A549 (cell line): ENCODE data around the gene NAA16. TPM values are rescaled to one million over a fixed set of nuclear protein-coding genes. Genes with fewer than 3 reads are reported as not detected.
A peak's percentile ranks its signal among the peaks of the same experiment; 100 is the strongest.

ENCODE experiments used
- ATAC-seq, 2 experiments: fragments of 200-7000 bp in 1 of 2; fragments of >200 bp in 1 of 2; cut with Nextera tagmentation in 1 of 2; cut with Tn5 transposase in 1 of 2; 3 replicates each; pipeline versions ENCODE4 v1.8.0 to v1.9.1; 2018 to 2020; ENCODE audit warnings: mild to moderate bottlenecking in 1 of 2, moderate library complexity in 1 of 2
- CTCF ChIA-PET: fragments of 300-600 bp; sonication (Branson Sonifier 250); formaldehyde crosslinking; extraction: SDS; loops from one replicate; lab custom pipeline; 2021; ENCODE audit warnings: antibody characterized with exemption, inconsistent platforms; lab: Yijun Ruan, JAX
- POLR2A ChIA-PET: fragments of 350-600 bp; formaldehyde crosslinking; extraction: SDS; loops from one replicate; lab custom pipeline; 2021; ENCODE audit warnings: antibody characterized with exemption, inconsistent platforms; lab: Yijun Ruan, JAX
- DNase-seq, 2 experiments: peaks; one replicate each; pipeline versions ENCODE4 v3.0.0 to v3.0.0-alpha.2; 2011 to 2016; ENCODE audit warnings: low read depth in 1 of 2, low spot score in 1 of 2
- FAIRE-seq: peaks from 2 replicates; lab custom pipeline; 2011; peaks lifted over from hg19 to GRCh38; lab: Jason Lieb, UNC
- H3K27ac ChIP-seq, 2 experiments: fragments of >200 bp; sonication (Bioruptor Twin); formaldehyde crosslinking; 3 replicates each; pipeline ENCODE4 v1.5.1; 2016 to 2017
- H3K4me1 ChIP-seq: fragments of >200 bp; sonication (Bioruptor Twin); formaldehyde crosslinking; 3 replicates; pipeline ENCODE4 v1.6.1; 2016
- H3K4me2 ChIP-seq: fragments of >200 bp; sonication (Bioruptor Twin); formaldehyde crosslinking; 3 replicates; pipeline ENCODE4 v1.6.1; 2016
- H3K4me3 ChIP-seq: fragments of >200 bp; sonication (Bioruptor Twin); formaldehyde crosslinking; 3 replicates; pipeline ENCODE4 v1.5.1; 2016
- H3K9me3 ChIP-seq: fragments of >200 bp; sonication (Bioruptor Twin); formaldehyde crosslinking; 3 replicates; pipeline ENCODE4 v1.6.1; 2016
- ATOH8 ChIP-seq: fragments of 250-450 bp; sonication (Bioruptor Pico); IDR thresholded peaks from 2 replicates; pipeline ENCODE4 v1.5.0; 2020; ENCODE audit warnings: low read depth, mild to moderate bottlenecking, moderate library complexity
- BCL3 ChIP-seq: fragments of >200 bp; sonication (Bioruptor Twin); formaldehyde crosslinking; IDR thresholded peaks from 3 replicates; pipeline ENCODE4 v1.6.1; 2016
- BHLHE40 ChIP-seq: IDR thresholded peaks from 2 replicates; pipeline ENCODE4 v1.6.1; 2012; ENCODE audit warnings: low read depth, low read length, inconsistent platforms
- CBX2 ChIP-seq: fragments of 200-600 bp; sonication (generic); IDR thresholded peaks from 2 replicates; pipeline ENCODE4 v1.6.1; 2016; ENCODE audit warnings: low read depth, mild to moderate bottlenecking, borderline replicate concordance
- CEBPB ChIP-seq, 2 experiments: fragments of >200 bp in 1 of 2; sonication (Bioruptor Twin) in 1 of 2; formaldehyde crosslinking in 1 of 2; IDR thresholded peaks; 2 replicates each; pipeline ENCODE4 v1.6.1; 2012 to 2016
- CHD2 ChIP-seq: fragments of 150-350 bp; IDR thresholded peaks from 2 replicates; pipeline ENCODE4 v1.6.1; 2014; ENCODE audit warnings: low read length; ENCODE audit not compliant: partially characterized antibody
- CHD4 ChIP-seq: fragments of 200-600 bp; sonication (generic); IDR thresholded peaks from 2 replicates; pipeline ENCODE4 v1.6.1; 2016; ENCODE audit warnings: antibody characterized with exemption, mild to moderate bottlenecking, borderline replicate concordance
- E2F6 ChIP-seq: IDR thresholded peaks from 2 replicates; pipeline ENCODE4 v1.6.1; 2012; ENCODE audit warnings: low read depth, borderline replicate concordance
- EP300 ChIP-seq, 2 experiments: fragments of >200 bp; sonication (Bioruptor Twin); formaldehyde crosslinking; IDR thresholded peaks; 2 replicates in 1 of 2; 3 replicates in 1 of 2; pipeline ENCODE4 v1.6.1; 2016 to 2017
- FOSB ChIP-seq: fragments of 250-450 bp; sonication (Bioruptor Pico); IDR thresholded peaks from 2 replicates; pipeline ENCODE4 v1.5.0; 2020; ENCODE audit warnings: mild to moderate bottlenecking, moderate library complexity
- FOSL2 ChIP-seq, 2 experiments: fragments of 450-650 bp in 1 of 2; fragments of >200 bp in 1 of 2; sonication (Bioruptor Twin) in 1 of 2; formaldehyde crosslinking; IDR thresholded peaks; 2 replicates each; pipeline versions ENCODE4 v1.5.0 to v1.6.1; 2016 to 2020; ENCODE audit warnings: mild to moderate bottlenecking in 1 of 2, moderate library complexity in 1 of 2
- FOXS1 ChIP-seq: fragments of 250-450 bp; sonication (Bioruptor Pico); IDR thresholded peaks from 2 replicates; pipeline ENCODE4 v1.5.0; 2020; ENCODE audit warnings: mild to moderate bottlenecking, moderate library complexity
- GATA3 ChIP-seq: IDR thresholded peaks from 2 replicates; pipeline ENCODE4 v1.6.1; 2012; ENCODE audit warnings: borderline replicate concordance
- HDAC2 ChIP-seq: fragments of 200-600 bp; sonication (generic); IDR thresholded peaks from 2 replicates; pipeline ENCODE4 v1.6.1; 2016
- HEYL ChIP-seq: fragments of 250-450 bp; sonication (Bioruptor Pico); IDR thresholded peaks from 2 replicates; pipeline ENCODE4 v1.8.0; 2021; ENCODE audit warnings: mild to moderate bottlenecking, moderate library complexity
- HOXB13 ChIP-seq: fragments of 250-450 bp; sonication (Bioruptor Pico); IDR thresholded peaks from 2 replicates; pipeline ENCODE4 v1.5.0; 2020; ENCODE audit warnings: low read depth, mild to moderate bottlenecking, moderate library complexity
- HOXB5 ChIP-seq: fragments of 250-450 bp; sonication (Bioruptor Pico); IDR thresholded peaks from 2 replicates; pipeline ENCODE4 v1.5.0; 2020; ENCODE audit warnings: mild to moderate bottlenecking, moderate library complexity
- JUN ChIP-seq, 2 experiments: fragments of >200 bp; sonication (Bioruptor Twin); formaldehyde crosslinking; IDR thresholded peaks; 2 replicates in 1 of 2; 3 replicates in 1 of 2; pipeline ENCODE4 v1.6.1; 2016 to 2017
- JUNB ChIP-seq: fragments of >200 bp; sonication (Bioruptor Twin); formaldehyde crosslinking; IDR thresholded peaks from 2 replicates; pipeline ENCODE4 v1.6.1; 2016
- KDM1A ChIP-seq: fragments of 200-600 bp; sonication (generic); IDR thresholded peaks from 2 replicates; pipeline ENCODE4 v1.6.1; 2016; ENCODE audit warnings: low read depth, mild to moderate bottlenecking
- KDM5A ChIP-seq: fragments of 200-600 bp; sonication (generic); IDR thresholded peaks from 2 replicates; pipeline ENCODE4 v1.6.1; 2016; ENCODE audit warnings: antibody characterized with exemption, mild to moderate bottlenecking
- MAX ChIP-seq: IDR thresholded peaks from 2 replicates; pipeline ENCODE4 v1.6.1; 2012
- MYC ChIP-seq: IDR thresholded peaks from 2 replicates; pipeline ENCODE4 v1.6.1; 2012; ENCODE audit warnings: mild to moderate bottlenecking, inconsistent platforms, low read length, improper control_type of control experiment, borderline replicate concordance
- NFE2L2 ChIP-seq: fragments of 150-350 bp; conservative IDR thresholded peaks from 2 replicates; pipeline ENCODE4 v1.6.1; 2014; ENCODE audit warnings: low read length
- NPAS2 ChIP-seq: fragments of 250-450 bp; sonication (Bioruptor Pico); IDR thresholded peaks from 2 replicates; pipeline ENCODE4 v1.8.0; 2022; ENCODE audit warnings: mild to moderate bottlenecking, moderate library complexity, borderline replicate concordance
- NR3C1 ChIP-seq: fragments of >200 bp; sonication (Bioruptor Twin); formaldehyde crosslinking; IDR thresholded peaks from 3 replicates; pipeline ENCODE4 v1.6.1; 2017
- POLR2A ChIP-seq: IDR thresholded peaks from 2 replicates; pipeline ENCODE4 v1.6.1; 2012; ENCODE audit warnings: mild to moderate bottlenecking, low read length
- RCOR1 ChIP-seq: fragments of 150-350 bp; IDR thresholded peaks from 2 replicates; pipeline ENCODE4 v1.6.1; 2014; ENCODE audit warnings: antibody characterized with exemption, low read length, low read depth
- SMC3 ChIP-seq: fragments of >200 bp; sonication (Bioruptor Twin); formaldehyde crosslinking; IDR thresholded peaks from 3 replicates; pipeline ENCODE4 v1.6.1; 2018; ENCODE audit warnings: inconsistent platforms
- TFCP2L1 ChIP-seq: fragments of 250-450 bp; sonication (Bioruptor Pico); IDR thresholded peaks from 2 replicates; pipeline ENCODE4 v1.5.0; 2021; ENCODE audit warnings: mild to moderate bottlenecking
- TP53 ChIP-seq: fragments of 250-450 bp; sonication (Bioruptor Pico); IDR thresholded peaks from 2 replicates; pipeline ENCODE4 v1.5.0; 2021; ENCODE audit warnings: mild to moderate bottlenecking, moderate library complexity
- WGBS: methylation state at CpG from one replicate; pipeline ENCODE4 v1.1.6; 2017; ENCODE audit errors: missing lambda C conversion rate; 5-methylcytosine and 5-hydroxymethylcytosine counted together
- polyA minus RNA-seq: library from RNA; depleted of rRNA, polyadenylated mRNA; stranded (reverse); fragments of >200 nt; gene quantifications from 2 replicates; pipeline ENCODE4 v1.2.3, GENCODE V29; 2011; rRNA and poly(A)+ RNA removed
- polyA plus RNA-seq, 4 experiments: library from polyadenylated mRNA; depleted of rRNA in 3 of 4; stranded (reverse); fragments of >200 nt; fragmentation: RNase III in 1 of 4; extraction: RNeasy Plus Mini Kit Qiagen cat#74134 plus additional on column Dnase treatment in 1 of 4; gene quantifications; 2 replicates in 3 of 4; 3 replicates in 1 of 4; pipeline ENCODE4 v1.2.3, GENCODE V29; 2011 to 2017

Gene NAA16
- polyA plus RNA-seq (2011; rRNA removed) (16.7 and 18.8 TPM in 2 replicates), polyA plus RNA-seq (2017; fragmentation: RNase III; extraction: RNeasy Plus Mini Kit Qiagen cat#74134 plus additional on column Dnase treatment) (10.4 to 10.5 TPM (median 10.5 TPM) in 3 replicates), polyA minus RNA-seq (5.3 and 10.2 TPM in 2 replicates)
- polyA plus RNA-seq (2012; cell fraction: cytosol; rRNA removed) = 4.6 TPM in 2 replicates
- 7.2 and 12.3 TPM in 2 replicates for polyA plus RNA-seq (2012; cell fraction: nucleus; rRNA removed)

- ATAC-seq (peak; percentile 89 to 91), FAIRE-seq (no peak), DNase-seq (peak; percentile 84 to 85)
- H3K4me1 ChIP-seq = peaks cover 51% of the 10 kb centered on the region
- H3K4me2 ChIP-seq = peak within 1 kb of the TSS; percentile 71
- ChIA-PET CTCF (no interaction called here), POLR2A (no interaction called here)
- H3K4me3 ChIP-seq = peak within 1 kb of the TSS; percentile 98
- WGBS = 4% methylated on average over 2 of the region's 32 CpGs
- TF ChIP-seq NR3C1 (no peak), KDM1A (no peak), NFE2L2 (no peak), CEBPB (IDR thresholded peaks at IDR 0.05) (peak in 1 of 2 experiments; percentile 4; a peak in 1 of 4 replicates), MAX (peak; percentile 80), JUN (IDR thresholded peaks at IDR 0.05) (peak in 1 of 2 experiments; percentile 57; a peak in 3 of 5 replicates), FOSL2 (IDR thresholded peaks at IDR 0.05) (no peak), FOSL2 (CRISPR knock-in tag; IDR thresholded peaks at IDR 0.05) (peak; percentile 91), BCL3 (0 out of 3 replicates have a peak, but pooled peaks have one; percentile 20), NPAS2 (CRISPR knock-in tag) (no peak), POLR2A (peak; percentile 72)
- H3K27ac ChIP-seq = peak within 1 kb of the TSS; percentile 96
- H3K9me3 ChIP-seq = no peaks in the 10 kb centered on the region
Measured at GRCh38 chr13:41310963-41311405, at the start of gene NAA16. Gene NAA16, plus strand, starts transcription at chr13:41311267. Its CDS starts 262 bp downstream, at chr13:41311529.

GRCh38 chr13:41263261-41263971 is 47.7 kb upstream of the NAA16 start, which contains the start of gene MTRF1:
Gene MTRF1, minus strand, starts transcription at chr13:41263576. Its CDS starts 2,669 bp downstream, at chr13:41260907.
- ChIA-PET CTCF (interaction anchor here (1.3 kb wide), 1 partner anchor 19 kb away, joined by 3 read pairs; no protein-coding TSS in a partner anchor), POLR2A (interaction anchor here (0.6 to 1.1 kb wide), 2 partner anchors 48 to 203 kb away, joined by 3 to 4 read pairs; no protein-coding TSS in a partner anchor)
- peak within 1 kb of the TSS; percentile 71 for H3K4me2 ChIP-seq
- no peaks in the 10 kb centered on the region for H3K4me1 ChIP-seq
- peak within 1 kb of the TSS; percentile 91 to 92 for H3K27ac ChIP-seq
- 2% methylated on average over 26 of the region's 32 CpGs for WGBS
- DNase-seq (peak; percentile 71 to 72), ATAC-seq (peak; percentile 99 to 100), FAIRE-seq (no peak)
- H3K4me3 ChIP-seq = peak within 1 kb of the TSS; percentile 62
- peaks cover 10% of the 10 kb centered on the region; the same call in 2 of the 3 replicates for H3K9me3 ChIP-seq
- no peak for TF ChIP-seq CHD4
- TF ChIP-seq POLR2A = peak; percentile 33; the same call in 1 of the 2 replicates
- no peak for TF ChIP-seq CHD2
- no peak for TF ChIP-seq NR3C1
- TF ChIP-seq MAX = peak; percentile 73
- no peak for TF ChIP-seq RCOR1
- TF ChIP-seq FOSB (CRISPR knock-in tag) = no peak
- 0 out of 3 replicates have a peak, but pooled peaks have one; percentile 23 for TF ChIP-seq BCL3
- TF ChIP-seq TP53 = no peak
- TF ChIP-seq TFCP2L1 (CRISPR knock-in tag) = no peak
- TF ChIP-seq ATOH8 (CRISPR knock-in tag) = no peak
- no peak for TF ChIP-seq GATA3
- peak; percentile 59; the same call in 1 of the 2 replicates for TF ChIP-seq MYC
- TF ChIP-seq FOSL2 (IDR thresholded peaks at IDR 0.05) = no peak
- no peak for TF ChIP-seq FOSL2 (CRISPR knock-in tag; IDR thresholded peaks at IDR 0.05)
- TF ChIP-seq KDM5A = peak; percentile 65; the same call in 1 of the 2 replicates
- no peak for TF ChIP-seq HOXB5 (CRISPR knock-in tag)
- no peak for TF ChIP-seq FOXS1 (CRISPR knock-in tag)
- no peak for TF ChIP-seq CBX2
- TF ChIP-seq BHLHE40 = no peak
- TF ChIP-seq HOXB13 (CRISPR knock-in tag) = no peak
- TF ChIP-seq JUN (IDR thresholded peaks at IDR 0.05) = peak; percentile 52; a peak in 2 of 5 replicates
- TF ChIP-seq HEYL (CRISPR knock-in tag) = no peak
- no peak for TF ChIP-seq EP300 (IDR thresholded peaks at IDR 0.05)
- TF ChIP-seq JUNB = no peak
- no peak for TF ChIP-seq E2F6
- TF ChIP-seq HDAC2 = no peak
- TF ChIP-seq CEBPB (IDR thresholded peaks at IDR 0.05) = no peak
- TF ChIP-seq SMC3 = 0 out of 3 replicates have a peak, but pooled peaks have one; percentile 13
- TF ChIP-seq NPAS2 (CRISPR knock-in tag) = no peak
